HEK293 (cell line): Measurements from ENCODE around the gene CLEC16A.

Experiments
- CTCF ChIA-PET: fragments of 350-600 bp; formaldehyde crosslinking; extraction: SDS; loops from one replicate; lab custom pipeline; 2021; ENCODE audit warnings: antibody characterized with exemption; lab: Yijun Ruan, JAX
- POLR2A ChIA-PET: fragments of 300-600 bp; formaldehyde crosslinking; extraction: SDS; loops from one replicate; lab custom pipeline; 2020; ENCODE audit warnings: antibody characterized with exemption, inconsistent platforms; lab: Yijun Ruan, JAX
- H3K27ac ChIP-seq: fragments of 200-500 bp; sonication (Bioruptor generic); 2 replicates; pipeline ENCODE4 v1.5.1; 2014; ENCODE audit warnings: low read depth, low read length, control low read depth, inconsistent platforms; ENCODE audit errors: extremely low read depth
- H3K36me3 ChIP-seq, 2 experiments: fragments of 200-500 bp in 1 of 2; sonication (Bioruptor generic) in 1 of 2; 1 replicate in 1 of 2; 2 replicates in 1 of 2; pipeline ENCODE4 v1.5.1; 2014 to 2017; ENCODE audit warnings: inconsistent platforms in 2 of 2, low read length in 2 of 2; ENCODE audit not compliant: control insufficient read depth in 2 of 2, insufficient read depth in 1 of 2
- H3K4me1 ChIP-seq: fragments of 200-500 bp; sonication (Bioruptor generic); 2 replicates; pipeline ENCODE4 v1.5.1; 2014; ENCODE audit warnings: mild to moderate bottlenecking, low read length, inconsistent platforms; ENCODE audit not compliant: control insufficient read depth, insufficient read depth
- H3K4me3 ChIP-seq: 2 replicates; pipeline ENCODE4 v1.5.1; 2011; ENCODE audit warnings: low read depth, mild to moderate bottlenecking, control low read depth, low read length, moderate library complexity
- H3K9me3 ChIP-seq: fragments of 200-500 bp; sonication (Bioruptor generic); 2 replicates; pipeline ENCODE4 v1.5.1; 2014; ENCODE audit warnings: low read depth, low read length, inconsistent platforms; ENCODE audit not compliant: control insufficient read depth, insufficient read depth
- BCL11B ChIP-seq: fragments of 450-650 bp; formaldehyde crosslinking; IDR thresholded peaks from 2 replicates; pipeline ENCODE4 v1.5.1; 2016; ENCODE audit warnings: low read depth, missing biosample characterization, missing genetic modification characterization
- ELK4 ChIP-seq: IDR thresholded peaks from 2 replicates; pipeline ENCODE4 v1.6.1; 2011; ENCODE audit warnings: mild to moderate bottlenecking, low read depth, low read length, borderline replicate concordance
- GLIS2 ChIP-seq: fragments of 450-650 bp; formaldehyde crosslinking; IDR thresholded peaks from 2 replicates; pipeline ENCODE4 v1.5.1; 2016; ENCODE audit warnings: missing biosample characterization, missing genetic modification characterization
- KLF1 ChIP-seq: fragments of 450-650 bp; formaldehyde crosslinking; IDR thresholded peaks from 2 replicates; pipeline ENCODE4 v1.5.1; 2016; ENCODE audit warnings: missing biosample characterization, missing genetic modification characterization
- OVOL3 ChIP-seq: fragments of 450-650 bp; formaldehyde crosslinking; IDR thresholded peaks from 2 replicates; pipeline ENCODE4 v1.5.1; 2016; ENCODE audit warnings: missing biosample characterization, missing genetic modification characterization
- PATZ1 ChIP-seq: fragments of 450-650 bp; formaldehyde crosslinking; IDR thresholded peaks from 2 replicates; pipeline ENCODE4 v1.5.1; 2016; ENCODE audit warnings: missing biosample characterization, missing genetic modification characterization
- PRDM1 ChIP-seq: fragments of 450-650 bp; formaldehyde crosslinking; IDR thresholded peaks from 2 replicates; pipeline ENCODE4; 2016; ENCODE audit warnings: missing biosample characterization, missing genetic modification characterization
- PRDM6 ChIP-seq: fragments of 450-650 bp; formaldehyde crosslinking; IDR thresholded peaks from 2 replicates; pipeline ENCODE4 v1.5.1; 2017; ENCODE audit warnings: missing biosample characterization, missing genetic modification characterization
- RBAK ChIP-seq: fragments of 450-650 bp; formaldehyde crosslinking; IDR thresholded peaks from 2 replicates; pipeline ENCODE4 v1.5.1; 2016; ENCODE audit warnings: missing biosample characterization, missing genetic modification characterization
- TSHZ1 ChIP-seq: fragments of 450-650 bp; formaldehyde crosslinking; IDR thresholded peaks from 2 replicates; pipeline ENCODE4 v1.5.1; 2016; ENCODE audit warnings: missing biosample characterization, missing genetic modification characterization, borderline replicate concordance
- ZBTB26 ChIP-seq: fragments of 450-650 bp; formaldehyde crosslinking; optimal IDR thresholded peaks from 2 replicates; pipeline ENCODE3; 2016; ENCODE audit warnings: missing biosample characterization, mild to moderate bottlenecking, missing genetic modification characterization
- ZNF398 ChIP-seq: fragments of 450-650 bp; formaldehyde crosslinking; IDR thresholded peaks from 2 replicates; pipeline ENCODE4 v1.5.1; 2017; ENCODE audit warnings: missing biosample characterization, missing genetic modification characterization
- ZNF701 ChIP-seq: fragments of 450-650 bp; formaldehyde crosslinking; IDR thresholded peaks from 2 replicates; pipeline ENCODE4 v1.5.1; 2016; ENCODE audit warnings: missing biosample characterization, missing genetic modification characterization
- ZSCAN16 ChIP-seq: fragments of 450-650 bp; formaldehyde crosslinking; IDR thresholded peaks from 2 replicates; pipeline ENCODE4 v1.5.1; 2016; ENCODE audit warnings: missing biosample characterization, missing genetic modification characterization
- ZSCAN30 ChIP-seq: fragments of 450-650 bp; IDR thresholded peaks from 2 replicates; pipeline ENCODE4 v1.5.1; 2018; ENCODE audit warnings: missing biosample characterization, mild to moderate bottlenecking, missing genetic modification characterization, moderate library complexity

Gene CLEC16A

GRCh38 chr16:11121083-11121608, 176.8 kb downstream of the CLEC16A start:
- CTCF ChIA-PET: no interaction called here
- Histone ChIP-seq H3K9me3 (no peaks in the 10 kb centered on the region), H3K36me3 (peaks cover 0 to 32% of the 10 kb centered on the region in 2 experiments; a peak in 2 of 3 replicates), H3K4me1 (no peaks in the 10 kb centered on the region), H3K4me3 (no peak overlapping the region), H3K27ac (no peak overlapping the region)
- TF ChIP-seq ZBTB26: no peak
- POLR2A ChIA-PET: interaction anchor here (1.0 kb wide), 1 partner anchor 128 kb away, joined by 5 read pairs; no protein-coding TSS in a partner anchor

GRCh38 chr16:11121914-11122692, 177.7 kb downstream of the CLEC16A start:
- no peaks in the 10 kb centered on the region for H3K4me1 ChIP-seq
- no peaks in the 10 kb centered on the region for H3K9me3 ChIP-seq
- ChIA-PET POLR2A (interaction anchor here (1.0 kb wide), 1 partner anchor 129 kb away, joined by 5 read pairs; no protein-coding TSS in a partner anchor), CTCF (no interaction called here)
- no peak overlapping the region for H3K4me3 ChIP-seq
- TF ChIP-seq PRDM6 (tag by site-specific recombination) (0 out of 2 replicates have a peak, but pooled peaks have one; percentile 20), ZSCAN30 (no peak)
- H3K27ac ChIP-seq: no peak overlapping the region
- peaks cover 0 to 40% of the 10 kb centered on the region in 2 experiments; a peak in 2 of 3 replicates for H3K36me3 ChIP-seq

- POLR2A ChIA-PET: no interaction called here
- H3K27ac ChIP-seq: no peak overlapping the region
- H3K4me3 ChIP-seq: no peak overlapping the region
- CTCF ChIA-PET: no interaction called here
- no peaks in the 10 kb centered on the region for H3K9me3 ChIP-seq
- no peaks in the 10 kb centered on the region for H3K4me1 ChIP-seq
- H3K36me3 ChIP-seq: peaks cover 0 to 42% of the 10 kb centered on the region in 2 experiments; a peak in 2 of 3 replicates
- TF ChIP-seq RBAK (tag by site-specific recombination) (no peak), ELK4 (no peak), TSHZ1 (no peak), ZNF398 (tag by site-specific recombination) (no peak), ZNF701 (no peak), OVOL3 (tag by site-specific recombination) (no peak), GLIS2 (tag by site-specific recombination) (no peak), KLF1 (tag by site-specific recombination) (no peak), PATZ1 (tag by site-specific recombination) (no peak), BCL11B (no peak), ZSCAN16 (tag by site-specific recombination) (no peak), PRDM1 (tag by site-specific recombination) (no peak)
These were observed 179.3 kb downstream of the CLEC16A start for GRCh38 chr16:11123666-11124065.
